ENCODE results near the gene ENDOV.
A peak's percentile ranks its signal among the peaks of the same experiment; 100 is the strongest.

ENDOV gene

GRCh38 chr17:80424878-80425765, 10.2 kb downstream of the ENDOV start:
- WGBS (ENCODE audit: insufficient coverage, insufficient read length), result no CpG with 5 or more reads among the region's 27 CpGs
- Histone ChIP-seq H3K9me3 (ENCODE audit: control insufficient read depth, insufficient read depth, low read length) (no peaks in the 10 kb centered on the region), H3K36me3 (ENCODE audit: control insufficient read depth, insufficient read depth, low read length) (no peaks in the 10 kb centered on the region), H3K4me3 (ENCODE audit: low read length) (no peak overlapping the region), H3K27me3 (ENCODE audit: control insufficient read depth, insufficient read depth, low read length) (no peaks in the 10 kb centered on the region), H3K4me1 (ENCODE audit: control insufficient read depth, insufficient read depth, low read length) (peaks cover 2% of the 10 kb centered on the region; the same call in 1 of the 2 replicates), H3K27ac (ENCODE audit: low read length) (no peak overlapping the region)
- no peak for DNase-seq (ENCODE audit: low read depth, low spot score)

GRCh38 chr17:80425835-80426426, 11.0 kb downstream of the ENDOV start:
- WGBS (ENCODE audit: insufficient coverage, insufficient read length), result no CpG with 5 or more reads among the region's 9 CpGs
- no peak for DNase-seq (ENCODE audit: low read depth, low spot score)
- H3K4me1 ChIP-seq (ENCODE audit: control insufficient read depth, insufficient read depth, low read length), result peaks cover 2% of the 10 kb centered on the region; the same call in 1 of the 2 replicates
- H3K36me3 ChIP-seq (ENCODE audit: control insufficient read depth, insufficient read depth, low read length), result no peaks in the 10 kb centered on the region
- H3K9me3 ChIP-seq (ENCODE audit: control insufficient read depth, insufficient read depth, low read length), result no peaks in the 10 kb centered on the region
- H3K4me3 ChIP-seq (ENCODE audit: low read length), result no peak overlapping the region
- no peaks in the 10 kb centered on the region for H3K27me3 ChIP-seq (ENCODE audit: control insufficient read depth, insufficient read depth, low read length)
- H3K27ac ChIP-seq (ENCODE audit: low read length), result no peak overlapping the region

DNA sequence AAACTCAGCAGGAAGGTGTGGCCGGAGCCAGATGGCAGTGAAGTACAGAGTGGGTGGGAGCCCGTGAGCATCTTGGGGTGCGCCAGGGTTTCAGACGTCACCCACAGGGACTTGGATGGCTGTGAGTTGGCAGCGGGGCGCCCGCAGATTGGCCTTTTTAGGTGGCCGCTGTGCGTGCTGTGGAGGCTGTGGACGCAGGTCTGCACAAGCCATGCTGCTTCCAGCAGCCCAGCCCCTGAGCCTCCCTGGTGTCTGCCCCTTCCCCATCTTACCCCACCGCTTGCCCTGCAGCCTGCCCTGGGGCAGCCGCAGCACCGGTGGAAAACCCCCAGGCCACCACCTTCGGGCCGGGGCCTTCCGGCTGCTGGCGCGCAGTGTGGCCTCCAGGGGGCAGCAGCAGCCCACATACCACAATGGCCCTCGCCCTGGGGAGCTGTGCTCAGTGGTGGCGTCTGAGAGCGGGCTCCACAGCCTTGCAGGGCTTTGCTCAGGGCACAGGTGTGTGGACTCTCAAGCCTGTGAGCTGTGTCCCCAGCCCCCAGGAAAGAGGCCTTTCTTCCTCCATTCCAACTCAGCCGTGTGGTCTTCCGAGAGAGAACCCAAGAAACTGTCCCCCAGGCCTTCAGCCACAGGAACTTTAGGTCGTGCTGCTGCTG, 11.8 kb downstream of the ENDOV start:
- peaks cover 2% of the 10 kb centered on the region; the same call in 1 of the 2 replicates for H3K4me1 ChIP-seq (ENCODE audit: control insufficient read depth, insufficient read depth, low read length)
- H3K36me3 ChIP-seq (ENCODE audit: control insufficient read depth, insufficient read depth, low read length), result no peaks in the 10 kb centered on the region
- DNase-seq (ENCODE audit: low read depth, low spot score), result peak; percentile 57
- no peaks in the 10 kb centered on the region for H3K9me3 ChIP-seq (ENCODE audit: control insufficient read depth, insufficient read depth, low read length)
- no peaks in the 10 kb centered on the region for H3K27me3 ChIP-seq (ENCODE audit: control insufficient read depth, insufficient read depth, low read length)
- WGBS (ENCODE audit: insufficient coverage, insufficient read length), result no CpG with 5 or more reads among the region's 24 CpGs
- H3K4me3 ChIP-seq (ENCODE audit: low read length), result no peak overlapping the region
- H3K27ac ChIP-seq (ENCODE audit: low read length), result no peak overlapping the region

GRCh38 chr17:80427366-80428282, 12.7 kb downstream of the ENDOV start:
- Histone ChIP-seq H3K27me3 (ENCODE audit: control insufficient read depth, insufficient read depth, low read length) (no peaks in the 10 kb centered on the region), H3K9me3 (ENCODE audit: control insufficient read depth, insufficient read depth, low read length) (no peaks in the 10 kb centered on the region), H3K27ac (ENCODE audit: low read length) (no peak overlapping the region), H3K36me3 (ENCODE audit: control insufficient read depth, insufficient read depth, low read length) (no peaks in the 10 kb centered on the region), H3K4me1 (ENCODE audit: control insufficient read depth, insufficient read depth, low read length) (peaks cover 2% of the 10 kb centered on the region; the same call in 1 of the 2 replicates), H3K4me3 (ENCODE audit: low read length) (no peak overlapping the region)
- no peak for DNase-seq (ENCODE audit: low read depth, low spot score)
- WGBS (ENCODE audit: insufficient coverage, insufficient read length), result no CpG with 5 or more reads among the region's 27 CpGs

DNA sequence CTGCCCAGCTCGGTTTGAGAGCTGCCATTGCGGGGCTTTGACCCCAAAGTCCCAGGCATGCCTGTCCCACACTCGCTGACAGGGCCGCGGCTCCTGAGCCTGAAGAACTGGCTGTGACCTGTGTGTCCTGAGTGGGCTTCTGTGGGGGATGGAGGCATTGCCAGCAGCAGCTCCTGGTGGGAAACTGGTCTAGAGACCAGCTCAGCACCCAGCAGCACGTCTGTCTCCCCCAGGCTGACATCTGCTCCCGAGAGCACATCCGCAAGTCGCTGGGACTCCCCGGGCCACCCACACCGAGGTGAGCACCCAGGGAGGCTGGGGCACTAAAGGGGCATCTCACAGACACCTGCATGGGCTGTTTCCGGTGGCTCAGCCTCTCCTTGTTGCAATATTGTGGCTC, 13.4 kb downstream of the ENDOV start:
- Histone ChIP-seq H3K36me3 (ENCODE audit: control insufficient read depth, insufficient read depth, low read length) (no peaks in the 10 kb centered on the region), H3K4me1 (ENCODE audit: control insufficient read depth, insufficient read depth, low read length) (peaks cover 2% of the 10 kb centered on the region; the same call in 1 of the 2 replicates), H3K27me3 (ENCODE audit: control insufficient read depth, insufficient read depth, low read length) (no peaks in the 10 kb centered on the region), H3K4me3 (ENCODE audit: low read length) (no peak overlapping the region), H3K27ac (ENCODE audit: low read length) (no peak overlapping the region), H3K9me3 (ENCODE audit: control insufficient read depth, insufficient read depth, low read length) (no peaks in the 10 kb centered on the region)
- DNase-seq (ENCODE audit: low read depth, low spot score), result no peak
- no CpG with 5 or more reads among the region's 12 CpGs for WGBS (ENCODE audit: insufficient coverage, insufficient read length)

GRCh38 chr17:80428796-80429195, 13.8 kb downstream of the ENDOV start:
- H3K27me3 ChIP-seq (ENCODE audit: control insufficient read depth, insufficient read depth, low read length), result no peaks in the 10 kb centered on the region
- no CpG with 5 or more reads among the region's 11 CpGs for WGBS (ENCODE audit: insufficient coverage, insufficient read length)
- no peaks in the 10 kb centered on the region for H3K36me3 ChIP-seq (ENCODE audit: control insufficient read depth, insufficient read depth, low read length)
- H3K27ac ChIP-seq (ENCODE audit: low read length), result no peak overlapping the region
- no peaks in the 10 kb centered on the region for H3K9me3 ChIP-seq (ENCODE audit: control insufficient read depth, insufficient read depth, low read length)
- peaks cover 2% of the 10 kb centered on the region; the same call in 1 of the 2 replicates for H3K4me1 ChIP-seq (ENCODE audit: control insufficient read depth, insufficient read depth, low read length)
- DNase-seq (ENCODE audit: low read depth, low spot score), result no peak
- no peak overlapping the region for H3K4me3 ChIP-seq (ENCODE audit: low read length)

- no peak overlapping the region for H3K4me3 ChIP-seq (ENCODE audit: low read length)
- H3K27me3 ChIP-seq (ENCODE audit: control insufficient read depth, insufficient read depth, low read length), result no peaks in the 10 kb centered on the region
- peaks cover 2% of the 10 kb centered on the region; the same call in 1 of the 2 replicates for H3K4me1 ChIP-seq (ENCODE audit: control insufficient read depth, insufficient read depth, low read length)
- H3K9me3 ChIP-seq (ENCODE audit: control insufficient read depth, insufficient read depth, low read length), result no peaks in the 10 kb centered on the region
- H3K36me3 ChIP-seq (ENCODE audit: control insufficient read depth, insufficient read depth, low read length), result no peaks in the 10 kb centered on the region
- WGBS (ENCODE audit: insufficient coverage, insufficient read length), result no CpG with 5 or more reads among the region's 33 CpGs
- DNase-seq (ENCODE audit: low read depth, low spot score), result no peak
- H3K27ac ChIP-seq (ENCODE audit: low read length), result no peak overlapping the region
Observed at GRCh38 chr17:80429356-80430275, 14.6 kb downstream of the ENDOV start.

DNA sequence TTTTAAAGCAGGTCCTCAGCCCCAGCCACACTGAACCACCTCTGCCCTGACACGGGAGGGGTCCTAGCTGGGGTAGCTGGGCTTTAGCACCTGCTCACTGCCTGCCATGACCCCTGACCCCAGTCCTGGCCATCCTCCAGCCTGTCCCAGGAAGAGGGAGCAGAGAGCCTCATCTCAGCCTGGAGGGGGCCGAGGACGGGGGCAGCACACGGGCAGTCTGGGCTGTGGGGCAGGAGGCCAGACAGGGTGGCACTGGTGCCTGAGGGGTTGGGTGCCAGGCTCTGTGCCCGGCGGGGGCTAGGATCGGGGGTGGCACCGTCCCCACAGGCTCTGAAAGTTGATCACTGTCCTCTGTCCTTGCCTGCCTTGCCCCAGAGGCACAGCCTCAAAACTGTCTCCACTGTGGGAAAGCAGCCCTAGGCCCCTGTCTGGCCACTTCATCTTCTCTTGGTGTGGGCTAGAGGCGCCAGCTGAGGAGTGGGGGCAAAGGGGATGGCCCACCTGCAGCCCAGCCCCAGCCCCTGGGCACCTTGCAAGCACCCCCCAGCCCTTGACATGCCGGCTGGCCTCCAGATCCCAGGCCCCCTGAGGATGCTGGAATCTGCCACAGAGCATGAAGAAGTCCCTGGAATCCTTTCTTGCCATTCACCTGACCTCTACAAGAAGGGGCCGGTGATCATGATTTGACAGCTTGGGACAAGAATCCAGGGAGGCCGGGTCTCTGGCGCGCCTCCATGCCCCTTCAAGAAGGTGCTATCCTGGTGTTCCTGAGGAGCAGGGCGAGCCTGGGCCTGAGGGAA, 15.7 kb downstream of the ENDOV start:
- H3K27ac ChIP-seq (ENCODE audit: low read length), result no peak overlapping the region
- DNase-seq (ENCODE audit: low read depth, low spot score), result no peak
- no CpG with 5 or more reads among the region's 15 CpGs for WGBS (ENCODE audit: insufficient coverage, insufficient read length)
- H3K36me3 ChIP-seq (ENCODE audit: control insufficient read depth, insufficient read depth, low read length), result no peaks in the 10 kb centered on the region
- H3K9me3 ChIP-seq (ENCODE audit: control insufficient read depth, insufficient read depth, low read length), result no peaks in the 10 kb centered on the region
- peaks cover 2% of the 10 kb centered on the region; the same call in 1 of the 2 replicates for H3K4me1 ChIP-seq (ENCODE audit: control insufficient read depth, insufficient read depth, low read length)
- no peak overlapping the region for H3K4me3 ChIP-seq (ENCODE audit: low read length)
- no peaks in the 10 kb centered on the region for H3K27me3 ChIP-seq (ENCODE audit: control insufficient read depth, insufficient read depth, low read length)

Data from iPS DF 6.9 (cell line).